ENCODE measurements around the gene CCR5AS.
"Not testable (repeated sequence)": the region's sequence is repeated elsewhere in the genome, so short reads cannot be mapped to it uniquely, and the experiment has no call there.

CCR5AS gene

DNA sequence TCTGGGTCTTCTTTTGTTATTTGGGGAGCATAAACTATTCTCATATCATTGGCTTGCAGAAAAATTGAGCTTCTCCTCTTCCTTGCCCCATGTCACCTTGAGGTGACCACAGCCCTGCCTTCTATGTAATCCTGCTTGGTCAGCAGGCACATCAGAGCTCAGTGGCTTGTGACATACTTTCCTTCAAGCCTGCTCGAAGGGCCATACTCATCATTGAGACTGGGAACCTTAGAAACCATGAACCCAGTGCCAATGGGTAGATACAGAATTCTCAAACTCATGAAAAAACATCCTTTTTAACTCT, 56.7 kb downstream of the CCR5AS start:
- peaks cover 3% of the 10 kb centered on the region for H3K27me3 Mint-ChIP-seq
- peak overlapping the region; percentile 24 for H3K4me3 Mint-ChIP-seq
- peaks cover 73% of the 10 kb centered on the region for H3K4me1 Mint-ChIP-seq (ENCODE audit: low read depth)
- peak overlapping the region; percentile 36 for H3K27ac Mint-ChIP-seq
- peaks cover 14% of the 10 kb centered on the region for H3K36me3 Mint-ChIP-seq
- peaks cover 9% of the 10 kb centered on the region for H3K9me3 Mint-ChIP-seq (ENCODE audit: low read depth)

DNA sequence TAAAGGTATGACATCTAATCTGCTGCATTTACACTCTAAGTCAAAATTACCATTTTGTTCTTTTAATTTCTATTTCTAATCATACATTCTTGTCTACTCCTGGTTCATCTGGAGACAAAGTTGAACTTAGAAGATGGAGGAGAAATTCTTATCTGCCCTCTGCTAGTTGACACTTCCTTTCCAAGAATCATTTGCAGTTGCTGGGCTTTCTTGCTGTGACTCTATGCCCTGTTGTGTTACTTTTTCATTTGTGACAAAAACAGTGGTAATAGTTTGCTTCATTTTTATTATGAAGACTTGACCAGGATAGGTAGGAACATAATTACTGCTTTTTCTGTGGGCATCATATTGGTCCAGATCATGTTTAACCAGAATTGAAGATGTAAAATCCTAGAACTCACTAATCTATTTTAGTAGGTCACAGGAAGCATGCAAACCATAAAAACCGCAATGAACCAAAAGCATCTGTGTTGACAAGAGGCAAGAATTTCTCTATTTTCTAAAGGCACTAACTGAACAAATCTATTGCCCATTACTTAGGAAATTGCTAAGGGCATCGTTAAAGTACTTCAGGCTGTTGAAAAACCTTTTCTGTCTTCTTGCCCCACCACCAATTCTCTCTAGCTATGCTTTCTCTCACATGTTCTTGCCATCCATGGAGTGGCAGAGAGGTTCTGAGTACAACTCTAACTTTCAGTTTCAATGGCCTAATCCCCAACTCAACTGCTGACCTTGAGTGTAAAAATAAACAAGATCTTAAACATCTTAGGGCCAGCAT, 57.2 kb downstream of the CCR5AS start:
- Mint-ChIP-seq H3K27ac (peak overlapping the region; percentile 64), H3K4me3 (peak overlapping the region; percentile 54), H3K9me3 (ENCODE audit: low read depth) (peaks cover 9% of the 10 kb centered on the region), H3K4me1 (ENCODE audit: low read depth) (peaks cover 68% of the 10 kb centered on the region), H3K36me3 (peaks cover 11% of the 10 kb centered on the region), H3K27me3 (no peaks in the 10 kb centered on the region)

DNA sequence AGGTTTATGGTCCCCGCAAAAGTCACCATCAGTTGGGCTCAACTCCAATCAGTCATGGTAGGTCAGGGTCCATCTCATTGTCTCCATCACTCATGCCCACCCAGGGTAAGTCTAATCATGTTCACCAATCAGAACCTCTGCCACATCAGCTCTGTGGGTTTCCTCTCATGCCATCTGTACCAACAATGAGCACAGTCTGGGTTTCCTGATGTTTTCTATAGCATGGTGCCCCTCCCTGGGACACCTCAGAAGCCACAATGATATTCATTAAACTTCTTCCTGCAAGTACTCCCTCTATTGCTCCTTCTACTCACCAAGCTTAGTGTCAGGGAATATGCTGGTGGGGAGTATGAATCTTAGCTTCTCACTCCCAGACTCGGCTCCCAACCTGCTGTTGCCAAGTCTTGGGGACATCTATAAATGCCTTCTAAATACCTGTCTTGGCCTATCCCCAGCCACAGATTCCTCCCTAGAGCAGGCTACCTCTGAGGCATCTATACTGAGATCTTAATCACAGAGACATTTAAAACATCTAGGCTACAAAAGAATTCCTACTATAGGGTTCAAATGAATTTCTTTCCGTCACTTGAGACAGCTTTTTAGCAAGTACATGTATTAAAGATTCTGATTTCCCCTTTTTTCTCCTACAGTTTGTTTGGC, 57.9 kb downstream of the CCR5AS start:
- Mint-ChIP-seq H3K27me3 (no peaks in the 10 kb centered on the region), H3K4me3 (peak overlapping the region; percentile 54), H3K4me1 (ENCODE audit: low read depth) (peaks cover 61% of the 10 kb centered on the region), H3K36me3 (peaks cover 11% of the 10 kb centered on the region), H3K9me3 (ENCODE audit: low read depth) (peaks cover 9% of the 10 kb centered on the region), H3K27ac (peak overlapping the region; percentile 64)

GRCh38 chr3:46344476-46344875, 62.4 kb downstream of the CCR5AS start:
- H3K9me3 Mint-ChIP-seq (ENCODE audit: low read depth): peaks cover 16% of the 10 kb centered on the region
- peaks cover 17% of the 10 kb centered on the region for H3K36me3 Mint-ChIP-seq
- H3K4me3 Mint-ChIP-seq: no peak overlapping the region
- no peak overlapping the region for H3K27ac Mint-ChIP-seq
- H3K27me3 Mint-ChIP-seq: no peaks in the 10 kb centered on the region
- peaks cover 19% of the 10 kb centered on the region for H3K4me1 Mint-ChIP-seq (ENCODE audit: low read depth)

- H3K4me3 Mint-ChIP-seq: no peak overlapping the region
- H3K4me1 Mint-ChIP-seq (ENCODE audit: low read depth): peaks cover 3% of the 10 kb centered on the region
- H3K9me3 Mint-ChIP-seq (ENCODE audit: low read depth): peaks cover 22% of the 10 kb centered on the region
- no peaks in the 10 kb centered on the region for H3K27me3 Mint-ChIP-seq
- no peak overlapping the region for H3K27ac Mint-ChIP-seq
- H3K36me3 Mint-ChIP-seq: peaks cover 14% of the 10 kb centered on the region
These were observed 68.0 kb downstream of the CCR5AS start for GRCh38 chr3:46338840-46339239.

GRCh38 chr3:46337911-46338310, 69.0 kb downstream of the CCR5AS start:
- H3K27me3 Mint-ChIP-seq: no peaks in the 10 kb centered on the region
- no peak overlapping the region for H3K4me3 Mint-ChIP-seq
- peaks cover 22% of the 10 kb centered on the region for H3K9me3 Mint-ChIP-seq (ENCODE audit: low read depth)
- no peak overlapping the region for H3K27ac Mint-ChIP-seq
- peaks cover 3% of the 10 kb centered on the region for H3K4me1 Mint-ChIP-seq (ENCODE audit: low read depth)
- peaks cover 14% of the 10 kb centered on the region for H3K36me3 Mint-ChIP-seq

DNA sequence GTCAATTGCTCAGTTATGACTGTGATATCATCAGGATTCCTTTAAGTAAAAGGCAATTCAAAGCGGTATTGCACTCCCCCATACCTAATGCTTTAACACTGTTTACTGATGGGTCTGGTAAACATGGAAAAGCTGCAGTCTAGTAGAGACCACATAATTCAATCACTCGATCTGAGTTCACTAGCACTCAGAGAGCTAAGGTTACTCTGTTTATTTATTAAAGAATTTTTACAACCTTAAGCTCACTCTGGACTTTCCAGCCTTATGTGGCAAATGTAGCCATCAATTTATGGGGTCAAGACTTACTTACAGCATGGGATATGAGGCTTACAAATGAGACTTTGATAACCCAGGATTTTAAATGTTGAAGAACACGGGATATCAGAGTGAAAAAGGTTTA, 71.3 kb downstream of the CCR5AS start:
- Mint-ChIP-seq H3K4me3 (no peak overlapping the region), H3K9me3 (ENCODE audit: low read depth) (peaks cover 22% of the 10 kb centered on the region), H3K27ac (no peak overlapping the region), H3K36me3 (peaks cover 14% of the 10 kb centered on the region), H3K4me1 (ENCODE audit: low read depth) (peaks cover 3% of the 10 kb centered on the region), H3K27me3 (no peaks in the 10 kb centered on the region)

- Mint-ChIP-seq H3K4me1 (ENCODE audit: low read depth) (peaks cover 3% of the 10 kb centered on the region), H3K27ac (no peak overlapping the region), H3K36me3 (peaks cover 11% of the 10 kb centered on the region), H3K9me3 (ENCODE audit: low read depth) (peaks cover 18% of the 10 kb centered on the region), H3K4me3 (no peak overlapping the region), H3K27me3 (no peaks in the 10 kb centered on the region)
These were observed 72.0 kb downstream of the CCR5AS start for GRCh38 chr3:46334741-46335478.

GRCh38 chr3:46330676-46331075, 76.2 kb downstream of the CCR5AS start:
- not testable (repeated sequence) for H3K4me3 Mint-ChIP-seq; H3K27me3 Mint-ChIP-seq; H3K36me3 Mint-ChIP-seq; H3K4me1 Mint-ChIP-seq (ENCODE audit: low read depth); H3K27ac Mint-ChIP-seq; H3K9me3 Mint-ChIP-seq (ENCODE audit: low read depth)

DNA sequence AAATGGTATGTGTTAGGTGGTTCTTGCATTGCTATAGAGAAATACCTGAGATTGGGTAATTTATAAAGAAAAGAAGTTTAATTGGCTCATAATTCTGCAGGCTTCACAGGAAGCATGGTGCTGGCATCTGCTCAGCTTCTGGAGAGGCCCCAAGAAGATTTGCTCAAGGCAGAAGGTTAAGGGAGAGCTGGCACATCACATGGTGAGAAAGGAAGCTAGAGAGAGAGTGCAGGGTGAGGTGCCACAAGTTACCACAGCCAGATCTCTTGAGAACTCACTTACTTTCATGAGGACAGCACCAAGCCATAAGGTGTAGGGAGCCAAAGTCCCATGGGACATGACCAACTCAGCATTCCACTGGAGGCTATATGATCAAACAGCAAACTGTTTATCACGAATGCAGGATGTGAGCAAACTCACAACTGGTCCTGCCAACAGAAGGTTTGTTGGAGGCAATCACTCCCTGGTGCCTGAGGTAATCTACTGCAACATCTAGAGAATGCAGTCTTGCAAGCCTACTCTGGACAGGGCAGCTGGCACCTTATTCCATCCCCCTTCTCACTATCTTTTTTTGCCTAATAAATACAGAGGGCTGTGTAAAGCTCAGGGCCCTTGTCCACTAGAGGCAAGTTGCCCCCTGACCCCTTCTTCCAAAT, 81.1 kb downstream of the CCR5AS start:
- Mint-ChIP-seq H3K4me3 (no peak overlapping the region), H3K4me1 (ENCODE audit: low read depth) (no peaks in the 10 kb centered on the region), H3K36me3 (no peaks in the 10 kb centered on the region), H3K27ac (no peak overlapping the region), H3K9me3 (ENCODE audit: low read depth) (no peaks in the 10 kb centered on the region), H3K27me3 (no peaks in the 10 kb centered on the region)

DNA sequence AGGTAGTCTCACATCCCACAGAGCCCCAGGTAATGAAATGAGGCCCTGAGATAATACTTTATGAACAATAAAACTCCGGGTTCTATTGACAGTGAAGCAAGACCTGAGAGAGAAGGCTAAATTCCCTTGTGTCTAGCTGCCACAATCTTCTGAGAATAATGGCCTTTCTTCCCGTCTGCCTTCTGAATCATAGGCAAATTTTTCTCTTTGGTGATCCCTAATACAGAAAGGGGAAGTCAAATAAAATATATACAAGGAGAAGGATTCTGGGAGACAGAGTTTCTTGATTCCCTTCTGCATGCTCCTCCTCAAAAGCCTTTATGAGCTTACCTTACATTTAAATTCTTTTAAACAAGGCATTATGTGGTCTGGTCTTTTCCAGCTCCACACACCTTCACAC, 82.8 kb downstream of the CCR5AS start:
- no peaks in the 10 kb centered on the region for H3K4me1 Mint-ChIP-seq (ENCODE audit: low read depth)
- H3K9me3 Mint-ChIP-seq (ENCODE audit: low read depth): no peaks in the 10 kb centered on the region
- no peaks in the 10 kb centered on the region for H3K36me3 Mint-ChIP-seq
- H3K27ac Mint-ChIP-seq: no peak overlapping the region
- no peaks in the 10 kb centered on the region for H3K27me3 Mint-ChIP-seq
- H3K4me3 Mint-ChIP-seq: no peak overlapping the region

DNA sequence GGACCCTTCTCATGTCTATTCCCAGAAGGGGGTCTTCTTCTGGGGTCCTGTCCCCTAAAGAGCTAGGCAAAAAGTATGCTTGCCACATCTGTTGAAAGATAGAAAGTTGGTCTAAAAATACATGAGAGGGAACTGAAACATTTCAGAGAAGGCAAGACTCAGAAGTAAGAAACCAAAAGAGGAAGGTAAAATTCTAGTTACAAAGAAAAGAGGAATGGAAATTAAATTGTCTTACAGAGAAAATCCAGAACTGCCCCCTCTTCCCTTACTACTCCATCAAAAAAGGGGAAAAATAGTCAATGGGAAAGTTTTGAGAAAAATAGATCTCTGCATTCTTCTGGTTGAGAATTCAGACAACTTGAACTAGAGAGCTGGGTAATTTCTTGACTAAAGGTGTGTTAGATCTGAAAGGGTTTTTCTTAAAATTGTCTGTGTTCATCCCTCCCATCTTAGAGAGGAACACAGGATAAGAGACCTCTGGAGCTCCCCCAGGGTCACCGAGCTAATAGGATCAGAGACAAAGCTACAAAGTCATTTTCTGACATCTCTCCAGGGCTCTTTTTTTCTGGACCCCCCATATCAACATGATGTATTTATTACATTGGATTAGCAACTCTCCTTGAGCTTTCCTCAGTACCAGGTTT, 85.3 kb downstream of the CCR5AS start:
- H3K4me3 Mint-ChIP-seq: no peak overlapping the region

DNA sequence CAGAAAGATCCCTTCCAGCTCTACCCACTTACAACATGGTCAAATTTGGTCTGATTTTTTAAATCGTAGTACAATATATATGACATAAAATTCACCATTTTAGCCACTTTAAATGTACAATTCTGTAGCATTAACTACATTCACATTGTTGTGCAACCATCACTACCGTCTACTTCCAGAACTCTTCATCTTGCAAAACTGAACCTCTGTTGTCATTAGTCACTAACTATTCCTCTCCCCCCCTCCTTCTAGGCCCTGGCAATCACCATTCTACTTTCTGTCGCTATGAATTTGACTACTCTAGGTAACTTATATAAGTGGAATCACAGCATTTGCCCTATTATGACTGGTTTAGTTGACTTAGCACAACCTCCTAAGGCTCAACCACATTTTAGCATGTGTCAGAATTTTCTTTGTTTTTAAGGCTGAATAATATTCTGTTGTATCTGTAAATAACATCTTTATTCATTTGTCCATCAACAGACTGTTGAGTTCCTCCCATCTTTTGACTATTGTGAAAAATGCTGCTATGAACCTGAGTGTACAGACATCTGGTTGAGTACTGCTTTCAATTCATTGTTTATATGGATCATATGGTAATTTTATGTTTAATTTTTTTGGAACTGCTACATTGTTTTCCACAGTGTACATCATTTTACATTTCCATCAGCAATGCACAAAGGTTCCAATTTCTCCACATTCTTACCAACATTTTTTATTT, 88.5 kb downstream of the CCR5AS start:
- Mint-ChIP-seq H3K27me3 (no peaks in the 10 kb centered on the region), H3K27ac (no peak overlapping the region), H3K36me3 (peaks cover 8% of the 10 kb centered on the region), H3K4me3 (no peak overlapping the region), H3K9me3 (ENCODE audit: low read depth) (peaks cover 13% of the 10 kb centered on the region), H3K4me1 (ENCODE audit: low read depth) (no peaks in the 10 kb centered on the region)

More for the DNA sequence above, 85.3 kb downstream of the CCR5AS start:
- H3K27me3 Mint-ChIP-seq: no peaks in the 10 kb centered on the region
- peaks cover 13% of the 10 kb centered on the region for H3K9me3 Mint-ChIP-seq (ENCODE audit: low read depth)
- H3K36me3 Mint-ChIP-seq: peaks cover 8% of the 10 kb centered on the region
- no peaks in the 10 kb centered on the region for H3K4me1 Mint-ChIP-seq (ENCODE audit: low read depth)
- H3K27ac Mint-ChIP-seq: no peak overlapping the region

DNA sequence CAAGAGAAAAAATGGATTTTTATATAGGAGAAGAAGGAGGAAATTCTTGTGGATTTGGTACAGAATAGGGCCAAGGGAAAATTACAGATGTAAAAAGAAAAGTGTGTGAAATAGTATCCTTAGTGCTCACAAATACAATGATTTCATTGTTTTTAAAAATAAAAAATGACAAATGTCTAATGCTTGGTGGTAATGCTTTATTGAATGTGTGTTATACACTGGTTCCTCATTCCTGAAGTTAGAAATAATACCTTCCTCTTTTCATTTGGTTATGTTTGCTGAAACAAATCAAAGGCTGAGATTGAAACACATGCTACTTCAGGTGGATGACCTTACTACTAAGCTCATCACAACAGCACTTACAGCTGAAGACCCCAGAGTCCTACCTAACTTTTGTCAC, 90.7 kb downstream of the CCR5AS start:
- no peaks in the 10 kb centered on the region for H3K27me3 Mint-ChIP-seq
- H3K9me3 Mint-ChIP-seq (ENCODE audit: low read depth): peaks cover 13% of the 10 kb centered on the region
- H3K4me3 Mint-ChIP-seq: no peak overlapping the region
- no peaks in the 10 kb centered on the region for H3K4me1 Mint-ChIP-seq (ENCODE audit: low read depth)
- no peak overlapping the region for H3K27ac Mint-ChIP-seq
- peaks cover 8% of the 10 kb centered on the region for H3K36me3 Mint-ChIP-seq

All from activated naive CD8-positive, alpha-beta T cell (primary cell).